Activated B cell treated with CpG ODN at 0.5 μM for 24 hours (primary cell): ENCODE data around the gene ABLIM2. TPM values are rescaled to one million over a fixed set of nuclear protein-coding genes. Genes with fewer than 3 reads are reported as not detected.

Experiments
- ATAC-seq: fragments of 200-7000 bp; cut with Tn5 transposase; one replicate; pipeline ENCODE4 v1.10.0; 2021; ENCODE audit warnings: low read depth, mild to moderate bottlenecking, moderate library complexity
- CTCF ChIA-PET: fragments of 350-600 bp; sonication (Branson Sonifier 250); formaldehyde crosslinking; loops from one replicate; lab custom pipeline; 2021; ENCODE audit warnings: antibody characterized with exemption; lab: Charles Lee
- POLR2A ChIA-PET: fragments of 350-600 bp; sonication (Branson Sonifier 250); formaldehyde crosslinking; loops from one replicate; lab custom pipeline; 2021; ENCODE audit warnings: antibody characterized with exemption; lab: Charles Lee
- DNase-seq: peaks from one replicate; pipeline ENCODE4 v3.0.0; 2022
- H3K27ac Mint-ChIP-seq: one replicate; pipeline ENCODE4 v1.8.0; 2020; ENCODE audit warnings: mixed read lengths
- H3K27me3 Mint-ChIP-seq: one replicate; pipeline ENCODE4 v1.8.0; 2021; ENCODE audit warnings: mixed read lengths
- H3K36me3 Mint-ChIP-seq: one replicate; pipeline ENCODE4 v1.8.0; 2021; ENCODE audit warnings: low read depth, mixed read lengths
- H3K4me1 Mint-ChIP-seq: one replicate; pipeline ENCODE4 v1.8.0; 2021; ENCODE audit warnings: mixed read lengths
- H3K4me3 Mint-ChIP-seq: one replicate; pipeline ENCODE4 v1.8.0; 2020; ENCODE audit warnings: mild to moderate bottlenecking, mixed read lengths
- H3K9me3 Mint-ChIP-seq: one replicate; pipeline ENCODE4 v1.8.0; 2020; ENCODE audit warnings: mixed read lengths
- CTCF ChIP-seq: fragments of 200-600 bp; IDR thresholded peaks from one replicate; pipeline ENCODE4 v1.8.0; 2022; ENCODE audit warnings: antibody characterized with exemption, mild to moderate bottlenecking
- intact Hi-C: fragments of 100-400 bp; cut with micrococcal nuclease; formaldehyde crosslinking; loops from one replicate; pipeline ENCODE4 v1.15.1; 2024
- total RNA-seq: library from RNA; stranded (reverse); gene quantifications from 2 replicates; pipeline ENCODE4 v1.2.3, GENCODE V29; 2022

ABLIM2 gene
- total RNA-seq, 1 donor from 2014 or later: 5.2 TPM

- H3K27ac Mint-ChIP-seq: no peak overlapping the region
- intact Hi-C loops: no loop called here
- no peak for TF ChIP-seq CTCF
- H3K36me3 Mint-ChIP-seq: peaks cover 3% of the 10 kb centered on the region
- no peak overlapping the region for H3K4me3 Mint-ChIP-seq
- CTCF ChIA-PET: no interaction called here
- peaks cover 14% of the 10 kb centered on the region for H3K9me3 Mint-ChIP-seq
- DNase-seq (no peak), ATAC-seq (no peak)
- POLR2A ChIA-PET: no interaction called here
- H3K27me3 Mint-ChIP-seq: no peaks in the 10 kb centered on the region
- H3K4me1 Mint-ChIP-seq: no peaks in the 10 kb centered on the region
These were observed 66.3 kb downstream of the ABLIM2 start for GRCh38 chr4:8092282-8092681.

GRCh38 chr4:8090744-8091301 is 67.8 kb downstream of the ABLIM2 start:
- Mint-ChIP-seq H3K27me3 (no peaks in the 10 kb centered on the region), H3K9me3 (peaks cover 14% of the 10 kb centered on the region), H3K4me1 (no peaks in the 10 kb centered on the region), H3K27ac (no peak overlapping the region), H3K4me3 (no peak overlapping the region), H3K36me3 (peaks cover 2% of the 10 kb centered on the region)
- TF ChIP-seq CTCF: no peak
- DNase-seq: no peak
- ATAC-seq: no peak
- intact Hi-C loops: no loop called here
- ChIA-PET POLR2A (no interaction called here), CTCF (no interaction called here)

GRCh38 chr4:8090312-8090711 is 68.3 kb downstream of the ABLIM2 start:
- no peak overlapping the region for H3K27ac Mint-ChIP-seq
- H3K27me3 Mint-ChIP-seq: no peaks in the 10 kb centered on the region
- H3K36me3 Mint-ChIP-seq: peaks cover 2% of the 10 kb centered on the region
- no peaks in the 10 kb centered on the region for H3K4me1 Mint-ChIP-seq
- intact Hi-C loops: no loop called here
- no peak for TF ChIP-seq CTCF
- POLR2A ChIA-PET: interaction anchor here (0.5 kb wide), 1 partner anchor 72 kb away, joined by 4 read pairs; no protein-coding TSS in a partner anchor
- no peak for DNase-seq
- no peak for ATAC-seq
- CTCF ChIA-PET: no interaction called here
- peaks cover 14% of the 10 kb centered on the region for H3K9me3 Mint-ChIP-seq
- no peak overlapping the region for H3K4me3 Mint-ChIP-seq

DNA sequence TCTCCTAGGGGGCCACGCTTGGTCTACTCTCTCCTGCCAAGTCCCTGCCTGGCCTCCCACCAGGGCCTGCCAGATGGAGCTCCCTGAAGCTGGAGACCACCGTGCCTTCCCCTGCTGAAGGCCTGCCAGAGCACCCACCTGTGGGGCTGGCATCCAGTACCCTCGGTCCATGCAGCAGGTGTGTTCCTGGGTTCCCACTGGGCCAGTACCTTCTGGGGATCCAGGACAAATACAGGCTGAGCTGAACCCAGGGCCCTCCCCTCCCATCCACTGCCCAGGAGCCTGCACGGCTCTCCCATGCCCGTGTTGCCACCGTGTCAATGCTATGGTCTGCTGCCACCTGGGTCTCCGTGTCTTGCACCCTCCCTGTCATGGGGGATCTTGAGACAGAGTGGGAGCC is 68.8 kb downstream of the ABLIM2 start:
- no peaks in the 10 kb centered on the region for H3K4me1 Mint-ChIP-seq
- CTCF ChIA-PET: no interaction called here
- intact Hi-C loops: no loop called here
- ATAC-seq (no peak), DNase-seq (no peak)
- H3K27me3 Mint-ChIP-seq: no peaks in the 10 kb centered on the region
- H3K36me3 Mint-ChIP-seq: peaks cover 2% of the 10 kb centered on the region
- H3K4me3 Mint-ChIP-seq: no peak overlapping the region
- no peak overlapping the region for H3K27ac Mint-ChIP-seq
- POLR2A ChIA-PET: interaction anchor here (0.5 kb wide), 1 partner anchor 73 kb away, joined by 4 read pairs; no protein-coding TSS in a partner anchor
- TF ChIP-seq CTCF: no peak
- H3K9me3 Mint-ChIP-seq: peaks cover 12% of the 10 kb centered on the region

DNA sequence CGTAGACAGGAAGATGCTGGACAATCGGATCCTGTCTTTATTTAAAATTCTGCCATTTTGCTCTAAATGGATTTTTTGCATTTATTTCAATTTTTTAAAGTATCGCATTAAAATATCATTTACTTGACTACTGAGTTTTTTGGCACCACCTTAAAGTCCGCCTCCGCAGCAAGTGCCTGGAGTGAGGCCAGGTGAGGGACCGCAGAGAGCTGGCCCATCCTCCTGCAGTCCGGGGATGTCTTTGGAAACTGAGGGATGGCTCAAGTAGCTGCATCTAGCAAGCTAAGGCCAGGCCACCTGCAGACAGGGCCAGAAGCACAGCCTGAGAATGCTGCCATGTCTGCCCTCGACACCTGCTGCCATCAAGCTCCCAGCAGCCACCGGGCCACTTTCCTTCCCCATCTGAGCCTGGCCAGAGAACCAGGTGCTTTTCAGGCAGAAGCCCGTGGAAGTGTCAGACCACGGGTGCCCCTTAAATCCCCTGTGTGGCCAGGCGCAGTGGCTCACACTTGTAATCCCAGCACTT is 69.6 kb downstream of the ABLIM2 start:
- ChIA-PET CTCF (no interaction called here), POLR2A (no interaction called here)
- Mint-ChIP-seq H3K9me3 (peaks cover 8% of the 10 kb centered on the region), H3K4me3 (no peak overlapping the region), H3K27me3 (no peaks in the 10 kb centered on the region), H3K36me3 (peaks cover 2% of the 10 kb centered on the region), H3K4me1 (no peaks in the 10 kb centered on the region), H3K27ac (no peak overlapping the region)
- intact Hi-C loops: no loop called here
- no peak for DNase-seq
- TF ChIP-seq CTCF: no peak
- ATAC-seq: no peak
